A673 (cell line): ENCODE results near the gene KANSL1.
A peak's percentile ranks its signal among the peaks of the same experiment; 100 is the strongest.

Experiments used
- EZH2 ChIP-seq: fragments of 200-600 bp; sonication (generic); IDR thresholded peaks from 2 replicates; pipeline ENCODE4 v1.6.1; 2017; ENCODE audit warnings: borderline replicate concordance, low read depth, mild to moderate bottlenecking, mixed read lengths, antibody characterized with exemption, low read length; ENCODE audit not compliant: poor library complexity, severe bottlenecking
- TF ChIP-seq, protein P1 (sequence below): fragments of 300-800, 200-600 bp; sonication (generic); conservative IDR thresholded peaks from 2 replicates; pipeline ENCODE4 v1.5.1; 2017; ENCODE audit warnings: low read depth, mild to moderate bottlenecking, antibody characterized with exemption, low read length, moderate library complexity, mixed read lengths

DNA sequence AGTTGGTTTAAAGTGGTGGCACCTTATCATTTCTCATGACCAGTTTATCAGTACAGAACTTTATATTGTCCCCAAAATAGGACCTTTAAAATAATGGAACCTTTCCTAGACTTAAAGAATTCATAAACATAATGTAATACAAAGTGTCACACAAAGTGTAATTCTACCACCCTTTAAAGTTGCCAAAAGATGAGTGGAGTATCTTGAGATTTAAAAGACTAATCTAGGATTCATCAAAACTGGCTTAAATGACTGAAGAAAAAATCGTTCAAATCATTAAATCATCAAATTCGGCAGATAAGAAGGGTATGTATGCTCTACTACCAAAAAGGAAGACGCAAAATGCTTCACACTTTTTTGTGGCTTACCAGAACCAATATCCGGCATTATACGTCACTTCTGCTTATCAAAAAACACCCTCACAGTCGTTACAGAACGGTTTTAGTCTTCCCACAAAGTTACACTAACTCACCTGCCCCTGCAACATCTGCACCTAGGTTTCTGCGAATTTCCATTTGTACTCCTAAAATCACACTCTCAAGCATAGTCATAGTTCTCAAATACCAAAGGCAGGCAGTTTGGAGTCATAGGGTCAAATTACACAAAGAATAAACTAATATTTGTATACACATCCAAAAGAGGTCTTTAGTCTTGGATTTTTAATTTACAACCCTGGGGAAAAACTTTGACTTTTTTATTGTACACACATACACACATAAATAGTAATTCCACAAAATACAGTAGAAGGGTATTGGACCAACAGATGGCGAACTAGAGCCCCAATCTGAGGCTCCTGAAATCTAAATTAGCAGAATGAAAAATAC is 1.4 kb upstream of the KANSL1 start:
- TF ChIP-seq, protein P1, sequence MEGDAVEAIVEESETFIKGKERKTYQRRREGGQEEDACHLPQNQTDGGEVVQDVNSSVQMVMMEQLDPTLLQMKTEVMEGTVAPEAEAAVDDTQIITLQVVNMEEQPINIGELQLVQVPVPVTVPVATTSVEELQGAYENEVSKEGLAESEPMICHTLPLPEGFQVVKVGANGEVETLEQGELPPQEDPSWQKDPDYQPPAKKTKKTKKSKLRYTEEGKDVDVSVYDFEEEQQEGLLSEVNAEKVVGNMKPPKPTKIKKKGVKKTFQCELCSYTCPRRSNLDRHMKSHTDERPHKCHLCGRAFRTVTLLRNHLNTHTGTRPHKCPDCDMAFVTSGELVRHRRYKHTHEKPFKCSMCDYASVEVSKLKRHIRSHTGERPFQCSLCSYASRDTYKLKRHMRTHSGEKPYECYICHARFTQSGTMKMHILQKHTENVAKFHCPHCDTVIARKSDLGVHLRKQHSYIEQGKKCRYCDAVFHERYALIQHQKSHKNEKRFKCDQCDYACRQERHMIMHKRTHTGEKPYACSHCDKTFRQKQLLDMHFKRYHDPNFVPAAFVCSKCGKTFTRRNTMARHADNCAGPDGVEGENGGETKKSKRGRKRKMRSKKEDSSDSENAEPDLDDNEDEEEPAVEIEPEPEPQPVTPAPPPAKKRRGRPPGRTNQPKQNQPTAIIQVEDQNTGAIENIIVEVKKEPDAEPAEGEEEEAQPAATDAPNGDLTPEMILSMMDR: peak; percentile 73
- TF ChIP-seq EZH2: no peak
